OCI-LY7 (cell line): Measurements from ENCODE around the gene SPNS2. TPM values are rescaled to one million over a fixed set of nuclear protein-coding genes. Genes with fewer than 3 reads are reported as not detected.

Source experiments
- BruUV-seq: library from RNA; stranded (reverse); fragments of 400-500 nt; replicated peaks from 2 replicates; lab custom pipeline; 2021; lab: Mats Ljungman, UMichigan
- CTCF ChIA-PET: fragments of 300-600 bp; sonication (Branson Sonifier 250); formaldehyde crosslinking; loops from one replicate; lab custom pipeline; 2022; ENCODE audit warnings: antibody characterized with exemption; ENCODE audit not compliant: unreplicated experiment; lab: Charles Lee
- POLR2A ChIA-PET: fragments of 300-600 bp; sonication (Branson Sonifier 250); formaldehyde crosslinking; loops from one replicate; lab custom pipeline; 2022; ENCODE audit warnings: antibody characterized with exemption; lab: Charles Lee
- DNase-seq: peaks from one replicate; pipeline ENCODE4 v3.0.0-alpha.2; 2015; ENCODE audit warnings: low spot score
- H2AFZ ChIP-seq: fragments of 200-600 bp; sonication (generic), shearing (Covaris generic); 2 replicates; pipeline ENCODE4 v1.6.1; 2014; ENCODE audit warnings: mild to moderate bottlenecking, antibody characterized with exemption, low read length, moderate library complexity
- H3K27ac ChIP-seq: fragments of 200-600 bp; sonication (generic); 2 replicates; pipeline ENCODE4 v1.5.1; 2014; ENCODE audit warnings: mixed run types, low read depth, mild to moderate bottlenecking, moderate library complexity, low read length, inconsistent platforms; ENCODE audit not compliant: poor library complexity, severe bottlenecking
- H3K36me3 ChIP-seq: fragments of 200-600 bp; sonication (generic); 2 replicates; pipeline ENCODE4 v1.6.1; 2014; ENCODE audit warnings: mild to moderate bottlenecking, antibody characterized with exemption, low read length, moderate library complexity, mixed read lengths; ENCODE audit not compliant: insufficient read depth
- H3K4me1 ChIP-seq: fragments of 200-600 bp; sonication (generic); 2 replicates; pipeline ENCODE4 v1.5.1; 2014; ENCODE audit warnings: mild to moderate bottlenecking, low read length; ENCODE audit not compliant: insufficient read depth, poor library complexity, severe bottlenecking
- H3K4me2 ChIP-seq: fragments of 200-600 bp; sonication (generic); 2 replicates; pipeline ENCODE4 v1.6.1; 2014; ENCODE audit warnings: mild to moderate bottlenecking, low read length
- H3K4me3 ChIP-seq: fragments of 200-600 bp; sonication (generic); 2 replicates; pipeline ENCODE4 v1.5.1; 2014; ENCODE audit warnings: mild to moderate bottlenecking, low read depth, low read length; ENCODE audit not compliant: poor library complexity, severe bottlenecking
- H3K79me2 ChIP-seq: fragments of 200-600 bp; sonication (generic); 2 replicates; pipeline ENCODE4 v1.6.1; 2016; ENCODE audit warnings: low read depth, mild to moderate bottlenecking, low read length, moderate library complexity, mixed read lengths; ENCODE audit not compliant: insufficient read depth
- H3K9me2 ChIP-seq: fragments of 200-600 bp; sonication (generic); 2 replicates; pipeline ENCODE4 v1.6.1; 2016; ENCODE audit warnings: mild to moderate bottlenecking, low read length, mixed read lengths; ENCODE audit not compliant: insufficient read depth
- H3K9me3 ChIP-seq: fragments of 200-600 bp; sonication (generic); 2 replicates; pipeline ENCODE4 v1.6.1; 2014; ENCODE audit warnings: mild to moderate bottlenecking, mixed run types, low read length, mixed read lengths
- H4K20me1 ChIP-seq: fragments of 200-600 bp; sonication (generic); 2 replicates; pipeline ENCODE4 v1.6.1; 2014; ENCODE audit warnings: mild to moderate bottlenecking, antibody characterized with exemption, low read length, moderate library complexity, mixed read lengths; ENCODE audit not compliant: insufficient read depth
- CTCF ChIP-seq: fragments of 200-600 bp; sonication (generic); conservative IDR thresholded peaks from 2 replicates; pipeline ENCODE4 v1.5.1; 2014; ENCODE audit warnings: mild to moderate bottlenecking, antibody characterized with exemption, low read length, moderate library complexity, mixed read lengths
- EZH2phosphoT487 ChIP-seq: fragments of 200-600 bp; sonication (generic); IDR thresholded peaks from 2 replicates; pipeline ENCODE4 v1.6.1; 2018; ENCODE audit warnings: low read depth, borderline replicate concordance, mild to moderate bottlenecking, mixed run types, antibody characterized with exemption, low read length, moderate library complexity, mixed read lengths
- intact Hi-C: fragments of 100-400 bp; cut with micrococcal nuclease; formaldehyde crosslinking; loops from one replicate; pipeline ENCODE4 v1.10.0; 2022; ENCODE audit not compliant: unreplicated experiment
- total RNA-seq, 2 experiments: library from RNA; depleted of rRNA in 1 of 2; stranded (reverse); fragments of >200 nt in 1 of 2; shearing (Covaris generic) in 1 of 2; gene quantifications; 2 replicates each; pipeline ENCODE4 v1.2.3, GENCODE V29; 2014 to 2022

SPNS2 gene
- total RNA-seq, 2 experiments from 2014 or later, result 1.6 to 5.4 TPM

GRCh38 chr17:4514206-4514605 lies 15.5 kb downstream of the SPNS2 start:
- Histone ChIP-seq H2AFZ (no peak overlapping the region), H3K36me3 (no peaks in the 10 kb centered on the region), H3K4me1 (peaks cover 20% of the 10 kb centered on the region), H3K9me2 (no peaks in the 10 kb centered on the region), H3K79me2 (no peaks in the 10 kb centered on the region), H3K4me2 (no peak overlapping the region), H3K4me3 (no peak overlapping the region), H3K9me3 (no peaks in the 10 kb centered on the region), H3K27ac (no peak overlapping the region), H4K20me1 (no peaks in the 10 kb centered on the region)
- BruUV-seq, result no TSS peak
- ChIA-PET CTCF (no interaction called here), POLR2A (no interaction called here)
- TF ChIP-seq CTCF (no peak), EZH2phosphoT487 (no peak)
- DNase-seq, result no peak
- intact Hi-C loops, result no loop called here

GRCh38 chr17:4514779-4515178 lies 16.1 kb downstream of the SPNS2 start:
- no peak for DNase-seq
- TF ChIP-seq CTCF, result no peak
- no peak for TF ChIP-seq EZH2phosphoT487
- Histone ChIP-seq H3K9me3 (no peaks in the 10 kb centered on the region), H3K4me1 (peaks cover 21% of the 10 kb centered on the region), H3K4me2 (no peak overlapping the region), H3K4me3 (no peak overlapping the region), H3K27ac (no peak overlapping the region), H2AFZ (no peak overlapping the region), H4K20me1 (no peaks in the 10 kb centered on the region), H3K9me2 (no peaks in the 10 kb centered on the region), H3K36me3 (no peaks in the 10 kb centered on the region), H3K79me2 (no peaks in the 10 kb centered on the region)
- intact Hi-C loops, result no loop called here
- BruUV-seq, result no TSS peak
- CTCF ChIA-PET, result no interaction called here
- POLR2A ChIA-PET, result no interaction called here

GRCh38 chr17:4515501-4515900 lies 16.8 kb downstream of the SPNS2 start:
- Histone ChIP-seq H3K4me3 (no peak overlapping the region), H3K79me2 (no peaks in the 10 kb centered on the region), H3K27ac (no peak overlapping the region), H2AFZ (no peak overlapping the region), H3K4me2 (no peak overlapping the region), H3K4me1 (peaks cover 28% of the 10 kb centered on the region), H4K20me1 (no peaks in the 10 kb centered on the region), H3K36me3 (no peaks in the 10 kb centered on the region), H3K9me2 (no peaks in the 10 kb centered on the region), H3K9me3 (no peaks in the 10 kb centered on the region)
- intact Hi-C loops, result no loop called here
- DNase-seq, result no peak
- TF ChIP-seq CTCF (no peak), EZH2phosphoT487 (no peak)
- POLR2A ChIA-PET, result interaction anchor here (0.6 to 1.2 kb wide), 2 partner anchors 17 to 985 kb away, joined by 3 to 5 read pairs; partner anchors contain the start of gene SPNS2
- no TSS peak for BruUV-seq
- CTCF ChIA-PET, result no interaction called here
